ENCODE data around the gene LRP1B.
"Not testable (repeated sequence)": the region's sequence is repeated elsewhere in the genome, so short reads cannot be mapped to it uniquely, and the experiment has no call there.

The LRP1B gene

DNA sequence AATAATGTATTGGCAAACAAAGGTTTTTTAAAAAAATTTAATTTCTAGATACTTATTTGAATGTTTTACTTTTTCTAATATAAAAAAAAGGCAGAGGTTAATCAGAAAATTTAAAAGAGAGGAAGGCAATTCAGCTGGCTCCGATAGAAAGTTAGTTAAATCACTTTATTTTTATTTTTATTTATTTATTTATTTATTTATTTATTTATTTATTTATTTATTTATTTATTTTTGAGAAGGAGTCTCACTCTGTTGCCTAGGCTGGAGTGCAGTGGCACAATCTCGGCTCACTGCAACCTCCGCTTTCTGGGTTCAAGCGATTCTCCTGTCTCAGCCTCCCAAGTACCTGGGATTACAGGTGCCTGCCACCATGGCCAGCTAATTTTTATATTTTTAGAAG lies 1480.7 kb downstream of the LRP1B start:
- not testable (repeated sequence) for DNase-seq

DNA sequence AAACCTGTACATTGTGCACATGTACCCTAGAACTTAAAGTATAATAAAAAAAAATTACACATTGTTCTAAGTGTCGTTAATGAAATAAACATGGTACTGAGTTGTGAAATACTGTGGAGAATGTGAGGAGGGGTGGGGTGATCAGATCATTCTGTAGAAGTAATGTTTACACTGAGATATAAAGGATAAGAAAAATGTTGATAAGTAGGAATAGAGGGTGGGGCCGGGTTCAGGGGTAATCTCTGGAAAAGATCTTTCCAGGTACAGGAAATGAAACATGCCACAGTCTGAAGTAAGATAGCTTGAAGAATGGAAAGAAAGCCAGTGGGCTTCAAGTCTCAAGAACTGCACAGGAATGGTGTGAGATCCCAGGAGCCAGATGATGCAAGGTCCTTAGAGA lies 1482.4 kb downstream of the LRP1B start:
- DNase-seq, result no peak

DNA sequence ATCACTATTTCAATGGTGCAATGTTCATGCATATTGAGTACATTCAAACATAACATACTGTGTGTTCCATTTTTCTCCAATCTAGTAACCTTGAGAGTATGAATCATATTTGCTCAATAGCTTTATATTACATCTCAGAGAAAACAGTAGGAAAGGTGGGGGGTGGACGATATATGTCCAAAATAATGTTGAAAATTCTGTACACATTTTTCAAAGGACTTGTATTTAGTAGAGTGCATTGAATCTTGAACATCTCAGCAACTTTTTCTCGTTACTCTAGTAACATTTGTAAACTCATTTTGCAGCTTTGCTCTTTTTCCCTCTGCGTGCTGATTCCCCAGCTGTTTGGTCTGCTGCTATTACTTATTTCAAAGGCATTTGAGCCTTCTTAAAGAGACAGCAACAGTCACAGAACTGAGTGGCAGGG lies 1487.0 kb downstream of the LRP1B start:
- no peak for DNase-seq

DNA sequence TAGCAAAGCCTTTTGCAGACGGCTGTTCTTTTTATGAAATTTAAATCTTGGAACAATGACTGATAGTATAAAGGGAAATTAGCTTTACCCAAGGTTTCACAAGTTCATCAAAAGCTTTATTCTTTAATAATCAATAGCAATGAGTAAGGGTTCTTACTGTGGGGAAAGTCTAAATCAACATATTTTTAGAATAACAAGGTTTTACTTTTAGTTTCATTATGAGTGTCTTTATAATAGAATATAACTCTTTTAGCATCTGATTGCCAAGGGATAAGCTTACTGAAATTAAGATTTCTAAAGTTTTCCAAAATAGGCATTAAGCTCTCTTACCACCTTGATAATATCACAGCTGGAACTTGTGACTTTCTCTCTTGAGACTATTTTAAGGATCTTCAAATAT lies 1489.7 kb downstream of the LRP1B start:
- DNase-seq, result no peak

DNA sequence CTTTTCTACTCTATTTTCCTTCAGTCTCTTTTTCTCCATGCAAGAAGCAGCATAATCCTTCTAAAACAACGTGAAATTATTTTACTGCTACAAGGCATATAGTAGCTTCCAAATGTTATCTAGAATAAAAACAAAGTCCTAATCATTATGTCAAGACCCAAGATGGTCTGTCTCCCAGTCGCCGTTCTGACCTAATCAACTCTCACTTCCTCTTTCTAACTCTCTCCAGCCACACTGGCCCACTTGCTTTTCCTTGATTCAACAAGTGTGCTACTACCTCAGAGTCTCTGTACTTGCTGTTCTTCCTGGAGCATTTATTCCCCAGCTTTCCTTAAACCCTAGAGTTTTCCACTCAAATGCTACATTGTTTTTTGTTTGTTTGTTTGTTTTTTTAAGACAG lies 1491.2 kb downstream of the LRP1B start:
- no peak for DNase-seq

DNA sequence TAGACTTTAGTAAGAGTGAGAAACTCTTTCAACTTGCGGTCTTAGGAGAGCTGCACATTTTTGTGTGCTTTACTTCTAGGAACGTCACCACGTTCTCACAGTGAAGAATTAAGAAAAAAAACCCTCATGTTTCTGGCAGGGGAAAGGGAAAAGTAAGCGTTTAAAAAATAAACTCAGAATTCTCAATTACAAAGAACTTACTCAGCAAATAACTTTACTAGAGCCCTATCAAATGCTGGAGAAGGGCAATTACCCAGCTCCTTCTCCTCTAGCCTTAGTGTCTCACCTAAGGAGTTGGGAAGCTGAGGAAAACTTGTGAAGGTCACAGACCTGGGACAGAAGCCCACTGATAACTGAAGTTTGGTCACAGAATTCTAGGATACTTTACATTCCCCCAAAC lies 1500.3 kb downstream of the LRP1B start:
- no peak for DNase-seq

DNA sequence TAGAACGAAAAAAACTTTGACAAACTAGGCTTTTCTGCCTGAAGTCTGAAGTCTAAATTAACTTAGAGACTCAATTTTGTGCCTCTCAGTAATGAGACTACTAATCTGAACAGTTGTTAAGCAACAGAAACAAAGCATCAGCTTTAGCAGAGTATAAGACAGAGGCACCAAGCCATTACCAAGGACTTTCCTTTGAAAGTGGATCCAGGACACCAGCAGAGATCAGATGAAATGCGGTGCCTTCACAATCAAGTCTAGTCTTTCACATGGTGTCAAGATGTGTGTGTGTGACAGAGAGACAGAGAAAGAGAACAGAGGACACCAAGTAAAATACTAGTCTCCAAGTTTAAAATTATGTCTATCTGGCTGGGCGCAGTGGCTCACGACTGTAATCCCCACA lies 1502.9 kb downstream of the LRP1B start:
- DNase-seq, result no peak

DNA sequence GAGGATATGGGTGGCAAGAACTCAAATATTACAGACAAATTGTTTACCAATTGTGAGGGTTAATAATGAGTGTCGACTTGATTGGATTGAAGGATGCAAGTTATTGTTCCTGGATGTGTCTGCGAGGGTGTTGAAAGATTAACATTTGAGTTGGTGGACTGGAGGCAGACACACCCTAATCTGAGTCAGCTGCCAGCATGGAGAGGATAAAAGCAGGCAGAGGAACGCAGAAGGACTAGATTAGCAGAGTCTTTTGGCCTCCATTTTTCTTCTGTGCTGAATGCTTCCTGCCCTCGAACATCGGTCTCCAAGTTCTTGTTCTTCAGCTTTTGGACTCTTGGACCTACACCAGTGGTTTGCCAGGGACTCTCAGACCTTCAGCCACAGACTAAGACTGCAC lies 1503.7 kb downstream of the LRP1B start:
- no peak for DNase-seq

DNA sequence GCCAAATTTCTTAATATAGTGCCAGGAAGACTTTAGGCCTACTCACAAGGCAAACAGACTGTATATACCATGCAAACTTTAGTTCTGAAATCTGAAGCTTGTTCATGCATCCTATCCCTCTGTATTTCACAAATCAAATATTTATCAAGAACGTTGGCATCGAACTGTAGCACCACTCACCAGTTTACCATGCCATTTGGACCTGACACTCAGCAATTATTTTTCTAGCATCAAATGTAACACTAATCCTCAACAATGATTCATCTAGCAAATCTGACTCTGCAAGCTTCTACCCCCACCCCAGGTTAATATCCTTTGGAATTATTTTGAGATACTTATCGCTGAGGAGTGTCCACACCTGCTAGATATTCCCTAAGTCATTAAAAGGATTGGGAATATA lies 1506.6 kb downstream of the LRP1B start:
- no peak for DNase-seq

DNA sequence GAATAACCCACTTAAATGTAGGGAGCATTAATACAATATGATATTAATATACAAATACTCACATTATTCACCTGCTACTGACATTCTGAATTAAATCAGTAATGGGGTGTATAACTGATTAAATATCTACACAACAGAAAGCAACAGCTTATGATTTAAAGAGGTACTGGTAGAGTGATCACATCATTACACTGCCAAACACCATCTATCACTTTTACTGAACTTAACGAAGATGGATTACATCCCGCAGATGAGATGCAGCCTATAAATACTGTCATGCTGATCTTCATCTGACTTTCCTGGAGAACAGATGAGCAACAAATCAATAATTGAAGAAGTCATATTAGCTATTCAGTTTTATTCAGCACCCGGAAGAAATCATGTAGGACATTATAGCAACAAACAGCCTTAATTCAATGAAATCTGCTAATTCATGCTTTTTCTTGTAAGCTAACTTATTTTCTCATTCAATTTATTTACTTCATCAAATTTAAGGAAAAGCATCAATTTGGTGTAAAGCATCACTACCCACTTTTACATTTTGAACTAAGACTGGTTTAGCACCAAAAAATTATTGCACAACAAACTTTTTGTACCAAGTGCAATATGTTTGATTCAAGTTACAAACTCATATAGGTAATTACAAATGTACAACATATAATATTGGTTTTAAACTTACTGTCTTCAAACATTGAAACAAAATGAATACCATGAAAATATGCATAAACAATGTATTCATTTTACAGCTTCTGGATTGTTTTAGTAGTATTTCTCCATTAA lies 1509.0 kb downstream of the LRP1B start:
- no peak for DNase-seq

DNA sequence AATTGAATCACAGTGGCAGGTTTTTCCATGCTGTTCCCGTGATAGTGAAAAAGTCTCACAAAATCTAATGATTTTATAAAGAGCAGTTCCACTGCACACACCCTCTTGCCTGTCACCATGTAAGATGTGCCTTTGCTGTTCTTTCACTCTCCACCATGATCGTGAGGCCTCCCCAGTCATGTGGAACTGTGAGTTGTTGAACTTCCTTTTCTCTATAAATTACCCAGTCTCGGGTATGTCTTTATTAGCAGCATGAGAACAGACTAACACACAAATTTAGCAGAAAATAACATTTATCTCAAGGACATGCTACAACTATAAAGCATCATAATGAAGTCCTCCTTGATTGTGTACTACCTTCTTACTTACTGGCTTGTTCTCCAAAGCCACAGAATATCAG lies 1526.0 kb downstream of the LRP1B start:
- DNase-seq, result no peak

DNA sequence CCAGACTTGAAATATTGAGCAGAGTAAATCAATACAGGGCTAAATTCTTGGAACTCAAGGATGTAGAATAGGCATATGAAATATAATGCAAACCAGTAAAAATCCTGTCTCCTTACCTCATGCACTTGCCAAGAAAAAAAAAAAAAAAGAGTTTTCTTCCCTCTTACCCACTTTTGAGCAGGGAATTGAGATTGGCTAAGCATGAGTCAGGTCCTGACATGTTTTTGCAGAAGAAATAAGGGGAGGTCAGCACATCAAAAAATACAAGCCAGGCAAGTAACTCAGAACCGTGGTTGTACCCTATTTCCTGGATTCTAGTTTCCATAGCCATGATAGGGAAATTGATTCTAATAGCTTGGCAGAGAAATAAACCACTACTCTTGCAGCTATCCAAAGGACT lies 1526.7 kb downstream of the LRP1B start:
- DNase-seq, result no peak

DNA sequence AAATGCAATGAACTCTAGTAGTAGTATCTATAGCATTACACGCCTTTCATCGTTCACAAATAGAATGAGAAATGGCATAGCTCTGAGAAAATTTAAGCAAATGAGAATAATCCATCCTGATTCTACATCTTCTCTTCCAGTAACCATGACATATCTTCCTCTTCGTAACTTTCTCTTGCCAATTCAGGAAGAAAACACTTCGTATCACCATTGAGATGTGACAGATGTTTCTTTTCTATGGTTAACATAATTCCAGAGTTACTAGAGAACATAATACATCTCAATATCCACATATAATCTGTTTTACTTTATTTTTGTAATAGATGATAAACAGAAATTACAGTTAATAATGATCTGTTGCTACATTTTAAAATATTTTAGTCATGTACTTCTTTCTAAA lies 1527.4 kb downstream of the LRP1B start:
- no peak for DNase-seq

DNA sequence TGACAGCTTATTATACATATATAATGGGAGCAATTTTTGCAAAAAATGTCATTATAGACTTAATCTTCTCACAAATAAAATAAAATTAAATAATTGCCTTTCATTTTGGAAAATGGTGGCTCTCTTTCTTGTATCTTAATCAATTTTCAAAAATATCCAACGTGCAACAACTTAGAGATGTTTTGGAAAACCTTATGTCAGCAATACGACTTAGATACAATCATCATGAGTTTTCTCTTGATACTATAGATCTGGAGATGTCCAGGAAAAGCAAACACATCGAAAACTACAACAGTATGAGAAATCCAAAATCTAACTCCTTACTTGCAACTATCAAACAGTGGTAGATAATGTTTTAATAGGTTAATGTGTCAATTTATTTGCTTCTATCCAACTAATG lies 1529.0 kb downstream of the LRP1B start:
- DNase-seq, result no peak

DNA sequence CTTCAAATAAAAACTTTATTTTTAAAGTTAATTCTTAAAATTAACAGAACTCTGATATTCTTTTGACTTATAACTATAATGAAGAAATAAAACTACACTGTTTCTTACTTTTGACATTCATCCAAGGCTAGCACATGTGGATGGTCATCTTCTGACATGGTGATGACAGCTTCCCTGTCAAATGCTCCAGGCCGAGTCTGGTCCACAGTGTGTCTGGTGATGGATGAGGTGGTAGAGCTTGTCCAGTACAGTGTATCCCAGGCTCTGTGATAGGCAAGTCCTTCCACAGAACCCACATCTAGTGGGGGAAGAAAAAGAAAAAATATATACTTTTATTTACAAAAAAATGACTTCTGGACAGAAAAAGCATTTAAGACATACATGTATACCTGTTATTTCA lies 1529.5 kb downstream of the LRP1B start:
- DNase-seq, result no peak

DNA sequence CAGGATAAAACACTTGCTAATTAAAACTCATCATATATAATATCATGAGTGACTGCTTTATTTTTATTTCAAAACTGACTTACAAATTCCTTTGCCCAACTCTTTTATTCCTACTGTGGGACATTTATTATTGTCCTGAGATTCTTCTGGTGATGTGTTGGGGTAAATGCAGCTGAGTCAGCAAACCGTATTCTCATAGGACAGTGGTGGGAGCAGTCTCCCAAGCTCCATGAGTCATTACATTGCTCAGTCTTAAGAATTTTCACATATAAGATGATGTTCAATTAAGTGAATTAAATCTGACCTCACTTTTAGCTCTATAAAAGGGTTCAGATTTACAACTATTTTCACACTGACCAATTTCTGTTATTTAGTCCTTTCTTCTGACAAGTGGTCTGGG lies 1530.7 kb downstream of the LRP1B start:
- no peak for DNase-seq

DNA sequence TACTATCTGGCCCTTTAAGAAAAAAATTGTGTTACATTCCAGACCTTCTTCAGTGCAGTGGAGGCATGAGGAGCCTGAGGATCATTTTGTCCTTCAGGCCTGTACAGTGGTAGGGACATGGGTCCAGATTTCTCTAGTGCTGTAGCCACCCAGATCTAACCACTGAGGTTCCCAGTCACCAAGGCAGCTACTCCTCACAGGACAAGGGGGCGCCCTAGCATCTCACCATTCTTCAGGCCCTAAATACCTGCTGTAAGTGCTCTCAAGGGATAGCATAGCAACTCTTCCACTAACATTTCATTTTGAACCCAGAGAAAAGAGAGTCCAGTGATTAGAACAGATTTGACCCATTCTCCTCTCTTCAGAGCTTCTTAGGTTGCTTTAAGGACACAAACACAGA lies 1533.0 kb downstream of the LRP1B start:
- no peak for DNase-seq

DNA sequence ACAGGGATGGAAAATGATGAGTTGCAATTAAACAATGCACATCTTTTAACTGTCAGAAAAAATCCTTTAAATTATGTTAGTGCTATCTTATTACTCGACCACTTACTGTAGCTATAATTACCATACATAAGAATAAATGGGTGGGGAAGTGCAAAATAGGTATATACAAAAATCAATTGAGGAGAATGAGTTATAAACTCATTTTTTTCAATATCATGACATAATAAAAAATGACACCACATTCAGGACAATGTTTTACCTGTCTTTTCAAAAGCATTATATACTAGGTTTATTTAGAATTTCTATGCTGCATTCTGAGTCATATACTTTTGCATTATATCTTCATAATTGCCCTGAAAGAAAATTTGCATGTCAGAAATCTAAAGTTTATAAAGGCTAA lies 1533.6 kb downstream of the LRP1B start:
- no peak for DNase-seq

DNA sequence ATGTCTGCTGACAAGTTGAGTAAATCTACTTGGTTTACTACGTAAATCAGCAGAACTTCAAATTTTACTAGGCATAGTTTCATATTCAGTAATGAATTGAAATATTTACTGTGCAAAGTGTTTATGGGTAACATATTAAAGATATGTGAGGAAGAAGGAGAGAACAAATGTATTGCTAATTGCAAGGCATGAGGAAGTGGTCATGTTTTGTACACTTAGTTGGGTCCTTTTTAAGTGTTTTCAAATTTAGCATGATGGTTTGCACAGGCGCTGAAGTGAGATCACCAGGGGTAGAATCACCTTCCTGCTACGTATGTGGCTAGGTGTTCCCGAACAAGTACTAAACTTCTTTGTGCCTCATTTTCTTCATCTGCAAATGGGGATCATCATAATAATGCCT lies 1534.4 kb downstream of the LRP1B start:
- no peak for DNase-seq

DNA sequence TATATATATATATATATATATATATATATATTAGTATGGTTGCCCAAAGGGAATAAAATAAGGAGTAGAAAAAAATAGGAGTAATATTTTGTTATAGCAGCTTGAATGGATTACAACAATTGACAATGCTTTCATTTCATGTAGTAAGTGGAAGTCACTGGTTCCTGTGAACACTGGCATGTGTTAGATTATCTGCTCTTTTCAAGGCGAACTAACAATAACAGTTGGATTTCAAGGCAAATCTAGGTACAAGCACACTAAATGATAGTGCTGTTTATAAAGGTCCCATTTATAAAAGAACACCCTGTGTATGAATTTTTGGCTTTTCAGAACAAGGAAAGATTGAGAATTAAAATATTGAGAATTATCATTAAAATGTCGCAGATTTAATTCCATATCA lies 1535.7 kb downstream of the LRP1B start:
- DNase-seq, result no peak

DNA sequence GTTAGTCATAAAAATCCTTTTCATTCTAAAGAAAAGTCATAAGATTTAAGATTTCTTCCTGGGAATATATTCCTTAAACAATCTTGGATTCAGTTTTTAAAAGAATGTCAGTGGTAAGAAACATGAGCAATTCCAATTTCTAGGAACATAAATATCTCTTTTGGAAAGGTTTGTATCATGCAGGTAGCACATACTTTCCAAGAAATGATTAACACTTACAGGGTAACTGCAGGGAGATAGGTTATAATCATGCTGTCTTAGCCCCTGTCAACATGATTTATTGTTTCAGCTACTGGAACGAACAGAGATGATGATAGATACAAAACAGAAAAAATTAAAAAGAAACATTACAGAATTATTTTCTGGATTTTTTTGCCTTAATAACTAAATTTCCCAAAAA lies 1537.7 kb downstream of the LRP1B start:
- no peak for DNase-seq

DNA sequence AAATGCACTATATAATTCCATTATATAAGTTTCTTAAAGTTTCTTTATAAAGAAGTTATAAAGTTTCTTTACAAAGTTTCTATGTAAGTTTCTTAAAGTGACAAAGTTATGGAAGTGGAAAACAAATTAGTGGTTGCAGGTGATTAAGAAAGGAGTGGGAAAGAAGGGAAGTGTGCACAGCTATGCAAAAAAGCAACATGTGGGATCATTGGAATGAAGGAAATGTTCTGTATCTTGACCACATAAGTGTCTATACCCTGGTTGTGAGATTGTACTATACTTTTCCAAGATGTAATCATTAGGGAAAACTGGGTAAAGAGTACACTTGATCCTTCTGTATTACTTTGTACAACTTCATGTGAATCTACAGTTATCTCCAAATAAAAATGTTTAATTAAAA lies 1541.1 kb downstream of the LRP1B start:
- no peak for DNase-seq

DNA sequence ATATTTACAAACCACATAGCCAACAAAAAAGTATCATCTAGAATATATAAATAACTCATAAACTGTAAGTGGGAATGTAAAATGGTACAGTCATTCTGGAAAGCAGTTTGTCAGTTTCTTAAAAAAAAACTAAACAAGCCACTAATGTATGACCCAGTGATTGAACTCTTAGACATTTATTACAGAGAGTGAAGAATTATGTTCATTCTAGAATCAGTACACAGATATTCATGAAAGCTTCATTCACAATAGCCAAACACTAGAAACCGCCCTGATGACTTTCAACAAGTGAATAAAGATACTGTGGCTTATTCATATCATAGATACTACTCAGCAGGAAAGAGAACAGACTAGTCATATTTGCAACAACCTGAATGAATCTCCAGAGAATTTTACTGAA lies 1541.5 kb downstream of the LRP1B start:
- no peak for DNase-seq

DNA sequence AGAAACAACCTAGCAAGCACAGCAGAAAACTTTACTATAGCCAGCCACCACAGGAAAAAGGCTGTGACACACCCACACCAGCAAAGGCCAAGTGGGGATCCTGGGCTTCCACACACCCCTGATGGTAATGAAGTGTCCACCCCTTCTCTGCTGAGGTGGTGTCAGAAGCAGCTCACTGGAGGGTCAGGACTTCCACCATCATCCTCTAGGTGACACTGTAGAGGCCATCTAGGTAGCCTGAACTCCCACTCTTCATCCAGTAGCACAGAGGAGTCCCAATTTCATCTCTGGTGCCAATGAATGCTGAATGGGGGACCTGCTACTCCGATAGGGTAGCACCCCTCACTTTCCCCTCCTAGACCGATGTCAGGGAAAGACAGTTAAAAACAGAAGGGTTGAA lies 1544.4 kb downstream of the LRP1B start:
- no peak for DNase-seq

Measured in anterior cingulate cortex (tissue), 58 donors.